ENCODE data around the gene DYSF.
"Not testable (repeated sequence)": the region's sequence is repeated elsewhere in the genome, so short reads cannot be mapped to it uniquely, and the experiment has no call there.

DYSF gene

DNA sequence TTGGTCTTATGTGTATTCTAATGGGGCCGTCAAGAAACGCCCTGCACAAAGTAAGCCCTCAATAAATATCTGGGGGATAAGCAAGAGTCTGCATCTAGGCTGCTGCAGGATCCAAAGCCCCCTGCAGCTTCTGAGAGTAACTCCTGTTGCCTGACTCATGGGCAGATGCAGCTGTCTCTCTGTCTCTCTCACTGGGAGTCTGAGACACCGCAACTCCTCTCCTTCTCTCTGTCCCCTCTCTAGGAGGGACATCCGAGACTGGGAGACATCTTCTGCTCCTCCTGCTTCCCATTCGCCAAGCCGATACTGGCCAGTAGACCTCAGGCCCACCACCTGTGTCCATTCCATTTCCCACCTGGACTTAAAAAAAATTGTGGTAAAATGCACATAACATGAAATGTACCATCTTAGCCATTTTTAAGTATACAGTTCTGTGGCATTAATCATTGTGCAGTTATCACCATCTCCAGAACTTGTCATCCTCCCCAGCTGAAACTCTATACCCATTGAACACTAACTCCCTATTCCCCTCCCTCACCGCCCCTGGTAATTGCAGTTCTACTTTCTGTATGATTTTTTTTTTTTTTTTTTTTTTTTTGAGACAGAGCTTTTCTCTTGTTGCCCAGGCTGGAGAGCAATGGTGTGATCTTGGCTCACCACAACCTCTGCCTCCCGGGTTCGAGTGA is 20.1 kb downstream of the DYSF start:
- no peak for DNase-seq

DNA sequence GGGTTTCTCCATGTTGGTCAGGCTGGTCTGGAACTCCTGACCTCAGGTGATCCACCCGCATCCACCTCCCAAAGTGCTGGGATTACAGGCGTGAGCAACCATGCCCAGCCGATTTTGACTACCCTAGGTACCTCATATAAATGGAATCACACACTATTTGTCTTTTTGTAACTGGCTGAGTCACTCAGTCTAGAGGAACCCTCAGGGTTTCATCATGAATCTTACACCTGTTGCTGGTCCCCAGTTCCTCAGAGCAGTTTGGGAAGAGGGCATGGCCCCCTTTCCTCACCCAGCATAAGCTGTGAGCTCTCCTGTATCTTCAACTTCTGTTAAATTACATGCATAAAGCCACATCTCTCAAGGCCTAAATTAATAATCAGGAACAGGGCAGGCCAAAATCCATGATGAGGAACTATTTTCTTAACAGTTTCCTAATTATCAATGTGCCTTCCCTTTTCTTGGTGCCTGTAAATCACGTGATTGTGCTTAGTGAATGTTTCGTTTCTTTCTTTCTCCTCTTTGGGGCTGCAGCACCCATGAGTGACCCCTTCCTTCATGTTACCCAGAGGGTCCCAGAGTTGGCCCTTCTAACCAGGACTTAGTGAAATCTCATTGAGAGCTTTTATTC is 20.9 kb downstream of the DYSF start:
- DNase-seq: no peak

DNA sequence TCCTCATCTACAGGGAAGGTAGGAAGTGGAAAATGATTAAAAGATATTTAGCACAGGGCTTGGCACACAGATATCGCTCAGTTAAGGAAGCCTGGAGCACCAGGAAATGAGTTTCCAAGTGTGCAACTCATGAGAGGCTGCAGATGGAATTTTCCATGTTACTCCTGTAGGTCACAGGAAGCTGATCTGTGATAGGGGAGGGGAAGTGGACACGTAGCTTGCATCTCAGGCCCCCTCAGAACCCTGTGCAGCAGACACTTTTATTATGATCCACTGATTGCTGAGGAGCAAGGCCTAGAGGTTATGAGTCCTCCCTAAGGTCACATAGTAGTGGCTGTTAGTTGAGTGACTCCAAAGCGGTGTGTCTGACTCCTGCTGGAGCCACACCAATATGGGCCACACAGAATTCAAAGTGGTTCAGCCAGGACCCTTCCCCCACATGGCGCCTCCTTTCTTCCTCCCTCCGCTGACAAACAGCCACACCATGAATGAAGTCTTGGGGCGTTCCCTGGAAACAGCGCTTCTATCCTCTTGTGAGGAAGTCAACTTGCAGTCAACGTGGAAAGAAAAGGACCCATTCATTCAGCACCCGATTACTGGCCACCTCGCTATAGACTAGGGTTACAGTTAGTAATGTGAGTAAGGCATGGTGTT is 21.5 kb downstream of the DYSF start:
- no peak for DNase-seq

DNA sequence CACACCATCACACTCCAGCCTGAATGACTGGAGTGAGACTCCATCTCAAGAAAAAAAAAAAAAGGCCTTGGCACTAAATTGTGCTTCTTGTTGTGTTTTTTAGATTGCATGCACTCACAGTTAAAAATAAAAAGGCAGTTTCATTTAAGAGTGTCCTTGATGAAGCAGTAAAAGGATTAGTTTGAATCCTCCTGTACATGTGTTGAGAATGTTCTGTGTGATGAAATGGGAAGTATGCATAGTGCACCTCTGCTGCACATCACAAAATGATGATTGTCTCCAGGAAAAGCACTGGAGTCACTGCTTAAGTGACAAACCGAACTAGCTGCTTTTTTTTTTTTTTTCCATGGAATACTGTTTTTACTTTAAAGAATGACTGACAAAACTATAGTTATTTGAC is 23.1 kb downstream of the DYSF start:
- DNase-seq: no peak

DNA sequence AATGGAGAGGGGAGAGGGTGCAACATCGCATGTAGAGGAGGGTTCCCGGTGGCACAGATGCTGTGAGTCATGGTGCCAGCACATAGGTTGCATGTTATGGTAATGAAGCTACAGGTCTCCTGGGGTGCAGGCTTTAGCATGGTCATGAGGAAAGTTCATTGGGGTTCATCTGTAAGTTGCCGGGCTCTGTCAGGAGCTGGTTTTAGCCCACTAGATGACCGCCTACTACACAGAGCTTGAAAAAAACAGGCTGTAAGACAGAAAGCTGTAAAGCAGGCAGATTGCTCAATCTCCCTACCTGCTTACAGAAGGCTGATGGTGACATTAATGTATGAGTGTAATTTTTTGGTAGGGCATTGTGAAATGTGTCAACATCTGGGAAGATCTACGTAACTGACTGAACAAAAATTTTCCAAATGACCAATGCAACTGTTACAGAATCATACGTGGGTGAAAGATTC is 23.9 kb downstream of the DYSF start:
- no peak for DNase-seq

DNA sequence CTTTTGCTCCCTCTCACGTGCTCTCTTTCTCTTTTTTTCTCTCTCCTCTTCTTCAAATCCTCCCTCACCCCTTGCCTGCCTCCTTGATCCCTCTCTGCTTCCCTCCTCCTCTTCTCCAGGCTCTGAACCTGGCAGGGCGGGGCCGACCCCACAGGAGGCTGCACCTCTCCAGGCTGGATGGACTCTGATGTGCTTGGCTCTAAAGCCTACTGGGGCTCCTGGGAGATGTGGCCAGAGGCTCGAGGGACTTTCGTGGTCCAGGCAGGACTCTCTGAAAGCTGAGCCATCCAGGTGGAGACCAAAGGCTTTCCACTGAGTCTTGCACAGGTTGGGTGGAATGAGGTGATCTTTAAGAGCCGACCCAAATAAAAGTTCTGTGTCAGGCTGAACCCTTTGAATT is 25.4 kb downstream of the DYSF start:
- no peak for DNase-seq

DNA sequence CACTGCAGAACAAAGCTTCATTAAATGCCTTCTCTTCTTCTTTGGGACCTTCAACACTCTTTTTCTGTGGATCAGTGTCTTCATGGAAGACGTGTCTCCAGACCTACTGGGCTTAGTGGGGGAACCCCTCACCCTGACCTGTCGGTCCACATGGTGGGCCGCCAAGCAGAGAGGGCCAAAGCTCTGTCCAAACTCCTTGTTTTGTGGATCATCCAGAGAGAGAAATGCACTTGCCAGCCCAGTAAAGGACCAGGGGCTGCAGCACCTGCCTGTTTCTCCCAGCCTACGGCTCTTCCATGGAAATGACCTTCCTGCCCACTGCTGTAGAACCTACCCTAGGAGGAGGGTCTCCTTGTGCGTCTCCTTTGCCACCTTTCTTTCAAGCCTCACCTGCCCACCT is 25.9 kb downstream of the DYSF start:
- DNase-seq: no peak

DNA sequence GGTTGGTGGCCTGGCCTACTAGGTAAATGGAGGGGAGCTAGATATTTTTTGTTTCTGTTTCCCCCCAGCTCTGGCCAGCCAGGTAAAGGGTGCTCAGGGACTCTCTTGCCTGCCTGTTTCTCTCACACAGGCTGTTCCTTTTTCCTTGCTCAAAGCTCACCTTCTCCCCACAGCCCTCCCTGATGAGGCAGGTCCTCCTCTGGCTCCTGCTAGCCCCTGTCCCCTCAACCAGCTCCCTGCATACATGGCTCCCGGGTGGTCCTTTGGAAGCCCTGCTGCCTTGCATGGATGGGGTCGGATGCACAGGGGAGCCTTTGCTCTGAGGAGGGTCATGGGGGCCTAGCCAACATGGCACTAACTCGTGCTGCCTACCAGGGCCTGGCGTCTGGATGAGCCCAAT is 27.8 kb downstream of the DYSF start:
- no peak for DNase-seq

DNA sequence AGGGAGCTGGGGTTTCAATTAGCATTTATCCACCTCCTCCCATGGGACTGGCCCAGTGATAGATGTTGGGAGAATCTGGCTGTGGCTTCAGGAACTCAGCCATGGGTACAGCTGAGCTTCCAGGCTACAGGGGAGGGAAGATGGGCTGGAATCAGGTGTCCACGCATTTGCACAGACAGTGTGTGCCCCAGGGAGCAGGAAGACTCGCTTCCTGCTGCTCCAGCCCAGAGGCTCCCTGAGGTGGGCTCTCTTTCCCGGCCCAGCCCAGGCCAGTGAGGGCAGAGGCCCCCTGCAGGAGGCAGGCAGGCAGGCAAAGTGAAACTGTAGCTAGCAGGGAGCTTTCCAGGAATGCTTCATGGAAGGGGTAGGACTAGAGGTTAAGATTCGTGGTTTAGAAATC is 28.7 kb downstream of the DYSF start:
- no peak for DNase-seq

DNA sequence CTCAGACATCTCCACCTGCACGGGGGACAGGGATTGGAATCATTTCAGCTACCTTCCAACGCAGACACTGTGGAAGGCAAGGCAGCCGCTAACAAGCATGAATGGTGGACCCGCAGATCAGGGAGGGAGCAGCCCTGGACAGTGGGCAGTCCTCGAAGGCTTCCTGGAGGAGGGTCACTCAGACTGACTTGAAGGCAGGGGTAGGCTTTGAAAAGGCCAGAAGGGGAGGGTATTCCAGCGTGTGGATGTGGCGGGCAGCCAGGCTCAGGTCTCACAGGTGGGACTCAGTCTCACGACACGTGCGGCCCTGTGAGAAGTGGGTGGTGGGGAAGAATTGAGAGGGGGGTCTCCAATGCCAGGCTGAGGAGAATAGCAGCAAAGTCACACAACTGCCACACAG is 29.9 kb downstream of the DYSF start:
- no peak for DNase-seq

DNA sequence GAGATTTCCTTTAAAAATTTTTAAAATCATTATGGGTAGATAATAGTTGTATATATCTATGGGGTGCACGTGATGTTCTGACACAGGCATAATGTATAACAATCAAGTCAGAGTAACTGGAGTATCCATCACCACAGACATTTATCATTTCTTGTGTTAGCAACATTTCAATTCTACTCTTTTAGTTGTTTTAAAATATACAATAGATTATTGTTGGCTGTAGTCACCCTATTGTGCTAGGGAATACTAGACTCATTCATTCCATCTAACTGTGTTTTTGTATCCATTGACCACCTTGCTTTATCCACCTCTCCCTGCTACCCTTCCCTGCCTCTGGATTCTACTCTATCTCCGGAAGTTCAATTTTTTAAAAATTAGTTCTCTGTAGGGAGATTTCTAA is 31.0 kb downstream of the DYSF start:
- DNase-seq: no peak

DNA sequence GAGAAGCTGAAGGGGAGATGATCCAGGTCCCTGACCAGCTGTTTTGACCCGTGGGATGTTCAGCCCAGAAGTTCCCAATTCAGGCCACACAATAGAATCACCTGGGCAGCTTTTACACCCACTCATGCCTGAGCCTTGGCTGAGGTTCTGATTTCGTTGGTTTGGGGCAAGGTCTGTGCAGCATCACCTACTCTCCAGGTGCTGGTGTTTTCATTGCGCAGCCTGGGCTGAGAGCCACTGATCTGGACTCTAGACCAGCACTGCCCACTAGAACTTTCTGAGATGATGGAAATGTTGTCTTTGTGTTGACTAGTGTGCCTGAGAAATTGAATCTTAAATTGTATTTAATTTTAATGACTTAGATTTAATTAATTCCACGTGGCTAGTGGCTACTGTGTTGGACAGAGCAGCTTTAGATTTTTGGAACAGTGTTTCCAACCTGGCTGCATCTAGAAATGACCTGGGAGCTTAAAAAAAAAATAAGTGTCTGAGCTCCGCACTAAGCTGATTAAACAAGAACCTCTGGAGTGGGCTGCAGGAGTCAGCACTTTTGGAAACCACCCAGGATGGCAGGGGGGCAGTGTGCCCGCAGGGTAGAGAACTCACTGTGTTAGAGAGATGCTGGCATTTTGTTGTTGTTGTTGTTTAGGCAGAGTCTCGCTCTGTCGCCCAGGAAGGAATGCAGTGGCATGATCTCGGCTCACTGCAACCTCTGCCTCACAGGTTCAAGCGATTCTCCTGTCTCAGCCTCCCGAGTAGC is 33.7 kb downstream of the DYSF start:
- no peak for DNase-seq

DNA sequence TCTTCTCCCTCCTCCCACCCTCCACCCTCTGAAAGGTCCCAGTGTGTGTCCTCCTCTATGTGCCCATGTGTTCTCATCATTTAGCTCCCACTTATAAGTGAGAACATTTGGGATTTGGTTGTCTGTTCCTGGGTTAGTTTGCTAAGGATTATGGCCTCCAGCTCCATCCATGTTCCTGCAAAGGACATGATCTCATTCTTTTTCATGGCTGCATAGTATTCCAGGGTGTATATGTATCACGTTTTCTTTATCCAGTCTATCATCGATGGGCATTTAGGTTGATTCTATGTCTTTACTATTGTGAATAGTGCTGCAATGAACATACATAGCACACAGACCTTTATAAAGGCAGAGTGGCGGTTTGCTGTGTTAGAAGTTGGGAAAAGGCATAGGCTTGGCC is 38.2 kb downstream of the DYSF start:
- not testable (repeated sequence) for DNase-seq

DNA sequence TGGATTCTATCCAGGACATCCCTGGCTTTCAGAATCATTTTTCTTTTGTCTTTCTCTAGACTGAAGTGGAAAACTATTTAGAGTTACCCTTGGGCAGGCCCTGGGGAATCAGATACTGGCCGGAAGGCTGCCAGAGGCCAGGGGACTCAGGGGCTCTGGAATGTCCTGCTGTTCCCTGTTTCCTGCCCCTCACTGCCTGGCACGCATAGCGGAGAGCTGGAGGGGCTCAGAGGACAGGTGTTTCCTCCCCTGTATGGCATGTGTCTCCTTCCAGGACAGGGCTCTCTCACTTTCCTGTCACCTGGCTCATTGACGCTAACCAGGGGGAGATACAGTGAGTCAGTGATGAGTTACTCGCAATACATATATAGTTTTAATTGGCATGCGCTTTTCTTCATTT is 38.8 kb downstream of the DYSF start:
- DNase-seq: no peak

DNA sequence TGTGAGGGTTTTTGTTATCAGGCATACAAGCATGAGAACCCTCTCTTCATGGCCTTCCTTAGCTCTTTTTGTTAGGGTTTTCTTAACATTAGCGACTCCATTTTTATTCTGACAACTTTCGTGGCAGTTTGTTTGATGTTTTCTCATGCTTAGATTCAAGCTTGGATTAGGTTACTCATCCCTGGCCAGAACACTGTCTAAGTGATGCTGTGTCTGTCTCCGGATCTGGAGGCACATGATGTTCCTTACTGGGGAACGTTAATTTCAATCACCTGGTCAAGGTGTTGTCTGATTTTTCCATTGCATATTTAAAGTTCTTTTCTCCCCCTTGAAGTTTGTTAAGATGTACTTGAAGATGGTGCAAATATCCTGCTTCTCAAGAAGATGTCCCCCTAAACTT is 40.7 kb downstream of the DYSF start:
- DNase-seq: no peak

DNA sequence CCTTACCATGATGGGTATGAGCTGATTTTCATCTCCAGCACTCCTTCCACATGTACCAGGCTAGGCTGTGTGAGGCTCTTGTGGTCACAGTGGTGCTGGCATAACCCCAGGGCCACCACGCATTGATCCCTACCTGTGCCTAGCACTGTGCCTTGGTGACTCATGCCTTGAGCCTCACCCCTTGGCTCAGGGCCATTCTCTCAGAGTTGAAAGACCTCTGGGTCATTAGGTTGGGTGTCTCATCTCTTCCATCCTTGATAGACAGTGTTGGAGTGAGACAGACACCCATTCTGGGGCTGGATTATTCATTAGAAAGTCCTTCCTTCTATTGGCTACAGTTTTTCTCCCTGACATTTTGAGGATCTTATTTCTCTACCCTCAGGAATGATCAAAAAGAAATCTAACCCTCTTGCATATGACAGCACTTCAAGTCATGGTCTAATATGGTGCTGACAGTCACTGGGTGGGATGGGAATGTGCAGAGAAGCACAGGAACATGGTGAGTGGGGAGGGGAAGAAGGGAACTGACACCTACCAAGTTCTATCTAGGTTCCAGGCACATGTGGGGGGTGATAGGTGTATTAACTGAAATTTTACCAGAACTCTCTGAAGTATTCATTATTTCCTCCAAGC is 41.3 kb downstream of the DYSF start:
- DNase-seq: no peak

DNA sequence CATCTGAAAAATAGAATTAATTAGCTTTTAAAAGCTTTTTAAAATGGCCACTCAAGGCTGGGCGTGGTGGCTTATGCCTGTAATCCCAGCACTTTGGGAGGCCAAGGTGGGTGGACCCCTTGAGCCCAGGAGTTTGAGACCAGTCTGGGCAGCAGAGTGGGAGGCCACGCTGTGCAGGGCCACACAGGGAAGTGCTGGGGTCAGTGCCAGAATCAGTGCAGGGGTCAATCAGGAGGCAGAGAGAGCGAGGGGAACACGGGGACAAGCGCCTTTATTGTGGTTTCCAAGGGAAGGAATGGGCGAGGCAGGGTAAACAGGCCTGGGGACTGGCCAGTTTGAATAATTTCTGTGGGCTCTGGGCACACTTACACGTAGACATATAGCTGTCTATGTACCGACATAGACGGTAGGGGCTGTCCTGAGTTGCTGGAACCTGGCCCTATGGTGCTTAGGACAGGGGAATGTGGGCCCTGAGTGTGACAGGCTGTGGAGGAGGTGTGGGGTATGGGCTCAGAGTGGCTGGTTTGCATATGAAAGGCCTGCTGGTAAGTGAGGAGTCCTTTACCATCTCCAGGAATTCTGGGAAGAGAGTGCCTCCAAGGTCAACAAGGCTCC is 42.9 kb downstream of the DYSF start:
- no peak for DNase-seq

DNA sequence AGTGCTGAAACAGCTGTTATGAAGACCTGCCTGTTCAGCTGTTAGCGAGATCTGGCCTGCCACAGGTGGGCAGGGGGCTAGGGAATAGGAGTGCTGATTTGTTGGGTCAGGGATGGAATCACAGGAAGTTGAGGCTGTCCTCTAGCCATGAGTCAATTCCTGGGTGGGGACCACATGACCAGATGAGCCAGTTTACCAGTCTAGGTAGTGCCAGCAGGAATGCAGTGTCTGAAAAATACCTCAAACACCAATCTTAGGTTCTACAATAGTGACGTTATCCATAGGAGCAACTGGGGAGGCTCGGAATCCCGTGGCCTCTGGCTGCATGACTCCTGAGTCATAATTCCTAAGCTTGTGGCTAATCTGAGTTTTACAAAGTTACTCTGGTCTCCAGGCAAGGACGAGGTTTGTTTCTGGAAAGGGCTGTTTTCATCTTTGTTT is 44.9 kb downstream of the DYSF start:
- DNase-seq: no peak

DNA sequence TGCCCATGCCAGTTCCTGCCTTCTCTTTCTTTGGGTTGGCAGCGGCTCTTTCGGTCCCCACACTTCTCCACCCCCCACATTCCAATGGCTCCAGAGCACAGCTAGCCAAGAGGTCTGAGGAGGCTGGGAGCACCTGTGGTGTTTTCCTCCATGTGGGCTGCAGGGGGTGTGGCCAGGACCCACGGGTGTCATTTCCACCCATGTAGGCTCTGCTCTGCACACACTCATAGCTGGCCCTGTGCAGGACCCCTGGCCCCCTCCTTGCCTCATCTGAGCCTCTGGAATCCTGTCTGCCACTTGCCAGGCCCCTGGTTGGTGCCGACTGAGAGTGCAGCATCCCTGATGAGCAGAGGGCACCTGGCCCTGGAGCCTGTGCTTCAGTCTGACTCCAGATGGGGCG is 46.3 kb downstream of the DYSF start:
- no peak for DNase-seq

DNA sequence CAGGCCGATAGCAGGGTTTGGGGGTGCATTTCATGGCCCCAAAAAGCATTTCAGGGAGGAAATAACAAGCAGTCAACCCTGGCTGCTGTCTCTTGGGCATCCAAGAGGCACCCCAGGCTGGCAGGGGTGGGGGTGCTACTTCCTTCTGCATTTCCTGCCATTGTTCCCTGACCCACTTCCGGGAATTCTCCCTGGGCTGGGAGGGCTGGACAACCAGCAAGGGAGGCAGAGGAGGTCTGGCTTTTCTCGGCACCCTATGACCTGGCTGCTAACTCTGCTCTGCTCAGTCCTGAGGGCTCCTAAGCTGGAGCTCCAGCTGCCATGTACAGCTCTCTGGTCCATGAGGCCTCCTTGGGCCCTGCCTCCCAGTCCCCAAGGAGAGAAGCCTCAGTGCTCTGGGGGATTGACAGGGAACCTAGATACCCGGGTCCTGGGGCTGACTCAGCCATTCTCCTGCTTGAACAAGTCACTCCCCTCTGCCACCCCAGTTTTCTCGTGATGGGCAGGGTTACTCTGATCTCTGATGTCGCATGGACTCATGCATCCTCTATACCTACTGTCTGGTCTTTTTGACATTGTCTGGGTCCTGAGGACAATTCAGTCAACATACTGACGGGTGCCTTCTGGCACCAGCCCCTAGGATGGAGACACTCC is 47.2 kb downstream of the DYSF start:
- no peak for DNase-seq

DNA sequence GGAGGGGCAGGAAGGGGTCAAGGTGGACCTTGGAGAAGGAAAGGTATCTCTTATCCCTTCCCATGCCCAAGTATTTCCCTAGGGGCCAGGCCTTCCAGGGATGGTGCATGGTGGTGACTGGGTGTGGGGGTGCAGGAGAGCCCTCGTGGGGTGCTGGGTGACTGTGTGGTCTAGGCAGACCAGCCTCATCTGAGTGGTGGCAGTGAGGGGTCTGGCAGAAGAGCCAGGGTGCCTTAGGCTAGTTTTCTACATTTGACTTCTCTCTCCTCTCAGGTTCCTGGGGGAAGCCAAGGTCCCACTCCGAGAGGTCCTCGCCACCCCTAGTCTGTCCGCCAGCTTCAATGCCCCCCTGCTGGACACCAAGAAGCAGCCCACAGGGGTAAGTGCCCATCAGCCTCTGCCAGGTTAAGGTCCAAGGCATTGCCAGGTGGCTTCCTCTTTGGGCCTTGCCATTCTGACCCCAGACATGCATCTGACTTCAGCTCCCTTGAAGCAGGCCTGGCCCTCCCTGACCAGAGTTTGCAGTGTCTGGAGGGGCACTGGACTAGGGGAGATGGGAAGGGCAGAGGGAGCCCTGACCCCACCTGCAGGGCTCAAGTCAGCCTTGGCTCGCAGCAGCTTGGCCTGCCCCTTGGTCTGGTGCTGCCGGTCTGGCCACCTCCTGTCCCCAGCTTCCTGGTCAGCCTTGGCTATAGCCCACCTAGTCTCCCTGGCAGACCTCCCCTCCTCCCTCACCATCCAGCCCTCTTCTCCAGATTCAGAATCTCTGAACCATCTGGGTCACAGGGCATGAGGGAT is 49.8 kb downstream of the DYSF start:
- DNase-seq: no peak
